Osteoblast (primary cell): ENCODE results near the gene NEMF. TPM values are rescaled to one million over a fixed set of nuclear protein-coding genes. Genes with fewer than 3 reads are reported as not detected.
A peak's percentile ranks its signal among the peaks of the same experiment; 100 is the strongest.

Experiments
- DNase-seq: peaks from one replicate; pipeline ENCODE4 v3.0.0; 2011; ENCODE audit warnings: low spot score, mixed read lengths; ENCODE audit not compliant: insufficient read length; ENCODE audit errors: missing footprints
- H2AFZ ChIP-seq: 2 replicates; pipeline ENCODE4 v1.6.0; 2011; ENCODE audit warnings: mild to moderate bottlenecking, low read length
- H3K27ac ChIP-seq: 2 replicates; pipeline ENCODE4 v1.5.1; 2011; ENCODE audit warnings: mild to moderate bottlenecking, low read depth, low read length, moderate library complexity
- H3K27me3 ChIP-seq: 2 replicates; pipeline ENCODE4 v1.6.0; 2012; ENCODE audit warnings: mild to moderate bottlenecking, control low read depth, inconsistent platforms, low read length, moderate library complexity; ENCODE audit not compliant: insufficient read depth
- H3K36me3 ChIP-seq: 2 replicates; pipeline ENCODE4 v1.5.1; 2011; ENCODE audit warnings: mild to moderate bottlenecking, low read length, control low read depth, moderate library complexity; ENCODE audit not compliant: insufficient read depth
- H3K4me1 ChIP-seq: 2 replicates; pipeline ENCODE4 v1.5.1; 2011; ENCODE audit warnings: mild to moderate bottlenecking, low read length, control low read depth, moderate library complexity; ENCODE audit not compliant: insufficient read depth
- H3K4me2 ChIP-seq: 2 replicates; pipeline ENCODE4 v1.6.0; 2011; ENCODE audit warnings: mild to moderate bottlenecking, low read length; ENCODE audit not compliant: insufficient read depth
- H3K4me3 ChIP-seq: fragments of 200-600 bp; sonication (generic); 3 replicates; pipeline ENCODE4 v1.5.1; 2012; ENCODE audit warnings: mild to moderate bottlenecking, low read length, inconsistent platforms; ENCODE audit not compliant: insufficient read depth
- H3K79me2 ChIP-seq: 2 replicates; pipeline ENCODE4 v1.6.0; 2012; ENCODE audit warnings: mild to moderate bottlenecking, low read length, control low read depth, inconsistent platforms; ENCODE audit not compliant: insufficient read depth
- H3K9me3 ChIP-seq: 2 replicates; pipeline ENCODE4 v1.5.1; 2011; ENCODE audit warnings: low read depth, low read length, control low read depth
- H4K20me1 ChIP-seq: 2 replicates; pipeline ENCODE4 v1.6.0; 2012; ENCODE audit warnings: mild to moderate bottlenecking, low read length, control low read depth; ENCODE audit not compliant: insufficient read depth
- total RNA-seq: library from RNA; depleted of rRNA; stranded (reverse); fragments of >200 nt; gene quantifications from 2 replicates; pipeline ENCODE4 v1.2.3, GENCODE V29; 2012
- TF ChIP-seq, protein P1 (sequence below): IDR thresholded peaks from 2 replicates; pipeline ENCODE4 v1.5.1; 2011; ENCODE audit warnings: mild to moderate bottlenecking, low read depth, low read length, moderate library complexity; ENCODE audit errors: extremely low read depth

NEMF gene
- total RNA-seq, 1 donor: 54.3 TPM

DNA sequence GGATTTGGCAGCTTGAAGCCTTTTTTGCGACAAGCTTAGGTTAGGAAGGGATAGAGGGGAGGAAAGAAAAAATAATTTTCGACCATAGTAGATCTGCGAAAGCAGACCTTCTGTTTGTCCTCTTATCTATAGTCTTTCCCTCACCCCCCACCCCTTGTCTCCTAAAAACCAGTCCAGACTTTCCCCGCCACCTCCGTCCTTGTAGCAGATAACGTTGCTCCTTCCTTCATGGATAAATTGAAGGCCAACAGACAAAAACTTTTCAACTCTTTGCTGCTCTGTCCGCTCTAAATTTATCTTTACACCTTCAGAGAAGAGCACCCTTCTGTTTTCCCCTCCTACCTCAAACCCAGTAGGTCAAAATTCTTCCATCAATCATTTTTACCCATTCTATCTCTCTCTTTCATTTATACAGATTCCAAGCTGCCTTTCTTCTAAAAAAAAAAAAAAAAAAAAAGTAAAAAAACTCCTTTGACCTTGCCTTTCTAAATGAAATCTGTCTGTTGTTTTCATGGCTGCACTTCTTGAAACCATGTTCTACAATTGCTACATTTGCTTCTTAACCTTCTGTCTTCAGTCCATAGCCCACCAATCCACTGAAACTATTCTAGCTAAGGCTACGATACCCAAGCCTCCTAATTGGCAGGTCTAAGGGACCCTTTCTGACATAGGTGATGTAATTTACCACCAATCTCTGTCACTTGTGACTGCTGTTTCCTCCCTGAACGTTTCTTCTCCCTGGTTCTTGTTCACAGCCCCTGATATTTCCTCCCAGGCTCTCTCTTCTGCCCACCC is 11.1 kb upstream of the NEMF start:
- peak overlapping the region; percentile 90 for H3K4me3 ChIP-seq
- H3K9me3 ChIP-seq: no peaks in the 10 kb centered on the region
- peak; percentile 1 for DNase-seq
- H2AFZ ChIP-seq: peak overlapping the region; percentile 96
- TF ChIP-seq, protein P1, sequence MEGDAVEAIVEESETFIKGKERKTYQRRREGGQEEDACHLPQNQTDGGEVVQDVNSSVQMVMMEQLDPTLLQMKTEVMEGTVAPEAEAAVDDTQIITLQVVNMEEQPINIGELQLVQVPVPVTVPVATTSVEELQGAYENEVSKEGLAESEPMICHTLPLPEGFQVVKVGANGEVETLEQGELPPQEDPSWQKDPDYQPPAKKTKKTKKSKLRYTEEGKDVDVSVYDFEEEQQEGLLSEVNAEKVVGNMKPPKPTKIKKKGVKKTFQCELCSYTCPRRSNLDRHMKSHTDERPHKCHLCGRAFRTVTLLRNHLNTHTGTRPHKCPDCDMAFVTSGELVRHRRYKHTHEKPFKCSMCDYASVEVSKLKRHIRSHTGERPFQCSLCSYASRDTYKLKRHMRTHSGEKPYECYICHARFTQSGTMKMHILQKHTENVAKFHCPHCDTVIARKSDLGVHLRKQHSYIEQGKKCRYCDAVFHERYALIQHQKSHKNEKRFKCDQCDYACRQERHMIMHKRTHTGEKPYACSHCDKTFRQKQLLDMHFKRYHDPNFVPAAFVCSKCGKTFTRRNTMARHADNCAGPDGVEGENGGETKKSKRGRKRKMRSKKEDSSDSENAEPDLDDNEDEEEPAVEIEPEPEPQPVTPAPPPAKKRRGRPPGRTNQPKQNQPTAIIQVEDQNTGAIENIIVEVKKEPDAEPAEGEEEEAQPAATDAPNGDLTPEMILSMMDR: no peak
- no peaks in the 10 kb centered on the region for H3K79me2 ChIP-seq
- no peaks in the 10 kb centered on the region for H3K27me3 ChIP-seq
- H3K4me2 ChIP-seq: peak overlapping the region; percentile 100
- H3K36me3 ChIP-seq: no peaks in the 10 kb centered on the region
- no peaks in the 10 kb centered on the region for H4K20me1 ChIP-seq
- H3K4me1 ChIP-seq: peaks cover 25% of the 10 kb centered on the region
- H3K27ac ChIP-seq: peak overlapping the region; percentile 98

DNA sequence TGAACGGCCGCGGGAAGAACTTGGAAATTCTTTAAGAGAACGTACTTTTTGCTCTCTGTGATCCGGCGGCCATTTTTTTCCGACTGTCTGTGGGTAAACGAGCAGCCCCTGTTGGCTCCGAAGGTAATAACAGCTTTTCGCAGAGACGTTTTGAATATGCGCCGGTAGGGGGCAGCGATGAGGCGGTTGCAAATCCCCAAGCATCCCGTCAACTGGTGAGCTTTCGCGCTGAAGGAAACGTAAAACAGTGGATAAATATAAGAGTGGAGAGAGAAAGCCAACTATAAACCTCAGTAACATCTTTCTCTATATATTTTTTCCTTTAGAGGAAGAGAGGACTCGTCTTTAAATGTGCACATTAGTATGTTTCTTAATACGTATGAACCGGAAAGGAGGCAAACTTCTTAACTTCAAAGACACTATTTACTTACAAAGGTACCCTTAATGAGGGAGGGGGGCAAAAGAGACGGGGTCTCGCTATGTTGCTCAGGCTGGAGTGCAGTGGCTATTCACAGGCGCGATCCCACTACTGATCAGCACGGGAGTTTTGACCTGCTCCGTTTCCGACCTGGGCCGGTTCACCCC is 9.6 kb upstream of the NEMF start:
- Histone ChIP-seq H3K27me3 (no peaks in the 10 kb centered on the region), H3K27ac (peak overlapping the region; percentile 99), H2AFZ (peak overlapping the region; percentile 99), H3K4me1 (peaks cover 20% of the 10 kb centered on the region), H3K4me3 (peak overlapping the region; percentile 90), H3K79me2 (no peaks in the 10 kb centered on the region), H3K4me2 (peak overlapping the region; percentile 99), H4K20me1 (no peaks in the 10 kb centered on the region), H3K36me3 (no peaks in the 10 kb centered on the region), H3K9me3 (no peaks in the 10 kb centered on the region)
- DNase-seq: peak; percentile 75
- TF ChIP-seq, protein P1: peak; percentile 100

DNA sequence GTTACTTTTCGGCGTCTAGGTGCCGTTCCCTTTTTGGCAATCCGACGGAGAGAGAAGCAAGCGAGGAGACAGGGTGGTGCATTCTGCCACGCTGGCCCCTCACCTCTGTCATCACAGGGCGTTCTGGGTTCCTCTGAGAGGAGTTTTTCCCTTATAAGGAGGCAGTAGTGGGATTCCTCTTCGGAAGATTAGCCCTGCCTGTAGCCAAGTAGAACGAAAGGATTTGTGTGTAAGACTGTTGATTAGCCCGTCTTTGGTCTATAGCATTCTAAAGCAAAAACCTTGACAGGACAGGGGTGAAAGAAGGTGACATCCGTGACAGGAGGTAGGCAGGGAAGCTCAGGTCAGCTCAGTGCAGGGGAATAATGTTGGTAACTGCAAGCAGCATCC is 9.1 kb upstream of the NEMF start:
- Histone ChIP-seq H3K27me3 (no peaks in the 10 kb centered on the region), H3K79me2 (no peaks in the 10 kb centered on the region), H3K36me3 (no peaks in the 10 kb centered on the region), H3K4me1 (peaks cover 20% of the 10 kb centered on the region), H3K4me2 (peak overlapping the region; percentile 99), H2AFZ (peak overlapping the region; percentile 99), H4K20me1 (no peaks in the 10 kb centered on the region), H3K27ac (peak overlapping the region; percentile 99), H3K4me3 (peak overlapping the region; percentile 90), H3K9me3 (no peaks in the 10 kb centered on the region)
- TF ChIP-seq, protein P1: no peak
- DNase-seq: peak; percentile 66

DNA sequence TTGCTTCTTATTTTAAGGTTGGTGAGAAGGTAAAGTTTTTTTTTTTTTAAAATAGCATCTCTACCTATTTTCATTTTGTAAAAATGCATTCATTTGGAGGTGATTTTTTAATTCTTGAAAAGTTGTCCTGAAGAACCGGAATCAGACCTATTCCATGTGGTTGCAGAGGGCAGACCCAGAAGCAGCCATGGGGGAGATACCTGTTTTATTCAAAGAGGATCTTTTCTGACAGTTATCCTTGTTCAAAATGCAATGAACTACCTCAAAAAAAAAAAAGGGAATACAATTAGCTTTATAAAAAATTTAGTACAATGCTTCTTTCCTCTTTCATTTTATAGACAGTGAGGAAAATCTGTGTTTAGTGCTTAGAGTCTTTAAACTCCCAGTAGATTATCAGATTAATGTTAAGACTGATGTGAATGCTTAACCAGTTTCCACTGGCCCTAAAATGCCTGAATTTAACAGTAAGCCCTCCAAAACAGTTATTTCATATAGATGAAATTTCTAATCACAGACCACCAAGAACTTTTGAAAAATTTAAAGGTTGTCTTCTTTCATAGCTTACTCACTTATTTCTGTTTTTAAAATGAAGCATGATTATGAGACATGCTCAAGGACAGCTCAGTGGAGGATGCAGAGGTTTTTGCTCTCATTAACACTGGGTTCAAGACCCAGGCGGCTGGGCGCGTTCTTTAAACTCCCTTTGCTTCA is 8.6 kb upstream of the NEMF start:
- H3K4me3 ChIP-seq: peak overlapping the region; percentile 90
- H3K27me3 ChIP-seq: no peaks in the 10 kb centered on the region
- no peaks in the 10 kb centered on the region for H3K36me3 ChIP-seq
- no peaks in the 10 kb centered on the region for H4K20me1 ChIP-seq
- peaks cover 20% of the 10 kb centered on the region for H3K4me1 ChIP-seq
- DNase-seq: peak; percentile 14
- no peaks in the 10 kb centered on the region for H3K9me3 ChIP-seq
- H3K79me2 ChIP-seq: no peaks in the 10 kb centered on the region
- TF ChIP-seq, protein P1: no peak
- peak overlapping the region; percentile 99 for H2AFZ ChIP-seq
- peak overlapping the region; percentile 99 for H3K4me2 ChIP-seq
- peak overlapping the region; percentile 99 for H3K27ac ChIP-seq
